ENCODE results near the gene LCOR. TPM values are rescaled to one million over a fixed set of nuclear protein-coding genes. Genes with fewer than 3 reads are reported as not detected.
"Not testable (repeated sequence)": the region's sequence is repeated elsewhere in the genome, so short reads cannot be mapped to it uniquely, and the experiment has no call there.

LCOR gene
- total RNA-seq, 4 donors from 2014 or later: 61.9 to 133 (median 81.2) TPM

DNA sequence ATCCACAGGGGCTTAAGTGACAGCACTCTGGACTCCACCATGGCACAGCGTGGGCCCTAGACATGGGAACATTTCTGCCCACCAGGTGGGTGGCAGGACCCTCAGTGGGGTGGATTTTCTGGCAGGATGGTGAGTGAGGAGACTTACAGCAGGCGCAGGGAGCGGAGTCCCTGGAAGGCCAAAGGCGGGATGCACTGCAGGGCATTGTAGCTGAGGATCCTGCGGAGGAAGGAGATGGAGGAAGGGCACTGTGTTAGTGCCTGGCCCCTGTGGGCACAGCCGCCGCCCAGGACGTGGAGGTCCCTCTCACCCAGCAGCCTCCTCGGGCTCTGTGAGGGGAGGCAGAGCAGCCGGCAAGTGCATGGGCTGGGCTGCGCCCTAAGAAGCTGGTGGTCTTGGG, 199.4 kb downstream of the LCOR start:
- Histone ChIP-seq H3K4me1 (no peaks in the 10 kb centered on the region), H3K4me3 (no peak overlapping the region), H3K27ac (no peak overlapping the region), H3K36me3 (no peaks in the 10 kb centered on the region), H3K9me3 (no peaks in the 10 kb centered on the region), H3K27me3 (no peaks in the 10 kb centered on the region)
- TF ChIP-seq, protein P1, sequence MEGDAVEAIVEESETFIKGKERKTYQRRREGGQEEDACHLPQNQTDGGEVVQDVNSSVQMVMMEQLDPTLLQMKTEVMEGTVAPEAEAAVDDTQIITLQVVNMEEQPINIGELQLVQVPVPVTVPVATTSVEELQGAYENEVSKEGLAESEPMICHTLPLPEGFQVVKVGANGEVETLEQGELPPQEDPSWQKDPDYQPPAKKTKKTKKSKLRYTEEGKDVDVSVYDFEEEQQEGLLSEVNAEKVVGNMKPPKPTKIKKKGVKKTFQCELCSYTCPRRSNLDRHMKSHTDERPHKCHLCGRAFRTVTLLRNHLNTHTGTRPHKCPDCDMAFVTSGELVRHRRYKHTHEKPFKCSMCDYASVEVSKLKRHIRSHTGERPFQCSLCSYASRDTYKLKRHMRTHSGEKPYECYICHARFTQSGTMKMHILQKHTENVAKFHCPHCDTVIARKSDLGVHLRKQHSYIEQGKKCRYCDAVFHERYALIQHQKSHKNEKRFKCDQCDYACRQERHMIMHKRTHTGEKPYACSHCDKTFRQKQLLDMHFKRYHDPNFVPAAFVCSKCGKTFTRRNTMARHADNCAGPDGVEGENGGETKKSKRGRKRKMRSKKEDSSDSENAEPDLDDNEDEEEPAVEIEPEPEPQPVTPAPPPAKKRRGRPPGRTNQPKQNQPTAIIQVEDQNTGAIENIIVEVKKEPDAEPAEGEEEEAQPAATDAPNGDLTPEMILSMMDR (IDR thresholded peaks at IDR 0.05): no peak
- TF ChIP-seq POLR2A (IDR thresholded peaks at IDR 0.05): no peak
- DNase-seq: no peak

- Histone ChIP-seq H3K4me1 (peaks cover 0 to 6% (median 0%) of the 10 kb centered on the region in 4 donors), H3K27ac (no peak overlapping the region), H3K9me3 (no peaks in the 10 kb centered on the region), H3K4me3 (no peak overlapping the region), H3K36me3 (no peaks in the 10 kb centered on the region), H3K27me3 (no peaks in the 10 kb centered on the region)
- no peak for DNase-seq
- TF ChIP-seq, protein P1 (IDR thresholded peaks at IDR 0.05): no peak
- TF ChIP-seq POLR2A (IDR thresholded peaks at IDR 0.05): no peak
These were observed 200.5 kb downstream of the LCOR start for GRCh38 chr10:97032624-97033023.

- H3K4me1 ChIP-seq: peaks cover 0 to 11% (median 0%) of the 10 kb centered on the region in 4 donors
- not testable (repeated sequence) for H3K27me3 ChIP-seq, H3K27ac ChIP-seq, H3K36me3 ChIP-seq, DNase-seq, H3K9me3 ChIP-seq, H3K4me3 ChIP-seq
These were observed 201.7 kb downstream of the LCOR start for GRCh38 chr10:97033841-97034240.

DNA sequence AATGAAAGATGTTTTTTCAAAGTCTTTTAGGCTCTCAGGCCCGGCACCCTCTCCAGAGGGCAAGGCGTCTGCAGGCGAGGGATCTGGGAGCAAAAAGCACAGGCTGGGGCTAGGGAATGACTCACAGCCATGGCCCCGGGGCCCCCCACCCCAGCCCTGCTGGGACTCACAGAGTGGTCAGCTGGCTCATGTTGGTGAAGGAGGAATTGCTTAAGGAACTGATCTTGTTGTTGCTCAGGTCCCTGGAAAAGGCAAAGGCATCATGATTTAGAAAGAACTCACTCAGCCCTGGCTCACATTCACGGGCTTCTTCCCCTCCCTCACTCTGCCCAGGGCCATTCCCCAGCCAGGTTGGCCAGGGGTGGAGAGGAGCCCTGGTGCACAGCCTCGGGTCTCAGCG, 202.2 kb downstream of the LCOR start:
- Histone ChIP-seq H3K4me3 (no peak overlapping the region), H3K9me3 (no peaks in the 10 kb centered on the region), H3K36me3 (no peaks in the 10 kb centered on the region), H3K4me1 (peaks cover 0 to 11% (median 0%) of the 10 kb centered on the region in 4 donors), H3K27me3 (no peaks in the 10 kb centered on the region), H3K27ac (no peak overlapping the region)
- no peak for DNase-seq
- no peak for TF ChIP-seq POLR2A (IDR thresholded peaks at IDR 0.05)

- Histone ChIP-seq H3K36me3 (no peaks in the 10 kb centered on the region), H3K9me3 (no peaks in the 10 kb centered on the region), H3K27ac (no peak overlapping the region), H3K4me3 (no peak overlapping the region), H3K4me1 (peaks cover 0 to 11% (median 0%) of the 10 kb centered on the region in 4 donors), H3K27me3 (no peaks in the 10 kb centered on the region)
- TF ChIP-seq, protein P1 (IDR thresholded peaks at IDR 0.05): no peak
- TF ChIP-seq POLR2A (IDR thresholded peaks at IDR 0.05): no peak
- DNase-seq: no peak
These were observed 203.1 kb downstream of the LCOR start for GRCh38 chr10:97034958-97035769.

- TF ChIP-seq, protein P1 (IDR thresholded peaks at IDR 0.05): peak; percentile 63 to 86 (median 78)
- no peak for TF ChIP-seq POLR2A (IDR thresholded peaks at IDR 0.05)
- Histone ChIP-seq H3K9me3 (no peaks in the 10 kb centered on the region), H3K4me1 (peaks cover 0 to 11% (median 0%) of the 10 kb centered on the region in 4 donors), H3K36me3 (no peaks in the 10 kb centered on the region), H3K27me3 (no peaks in the 10 kb centered on the region), H3K27ac (peak overlapping the region in 1 of 4 donors; percentile 62), H3K4me3 (peak overlapping the region; percentile 28 to 56 (median 47))
- DNase-seq: peak; percentile 73 to 91 (median 77)
These were observed 205.6 kb downstream of the LCOR start for GRCh38 chr10:97037365-97038361.

All from Peyer's patch (tissue), 4 donors.